Nephron progenitor cell (in vitro differentiated cells): Measurements from ENCODE around the gene SELENOW.

Source experiments
- DNase-seq: peaks from one replicate; pipeline ENCODE4 v3.0.0; 2021
- H3K27ac Mint-ChIP-seq: 2 replicates; pipeline ENCODE4 v1.8.0; 2021; ENCODE audit warnings: mild to moderate bottlenecking, moderate library complexity, mixed read lengths
- H3K27me3 Mint-ChIP-seq: 2 replicates; pipeline ENCODE4 v1.8.0; 2021; ENCODE audit warnings: mild to moderate bottlenecking, low read depth, mixed read lengths; ENCODE audit not compliant: poor library complexity
- H3K36me3 Mint-ChIP-seq: 2 replicates; pipeline ENCODE4 v1.8.0; 2021; ENCODE audit warnings: low read depth, mixed read lengths
- H3K4me1 Mint-ChIP-seq: 2 replicates; pipeline ENCODE4 v1.8.0; 2021; ENCODE audit warnings: mixed read lengths
- H3K4me3 Mint-ChIP-seq: 2 replicates; pipeline ENCODE4 v1.8.0; 2021; ENCODE audit warnings: mild to moderate bottlenecking, moderate library complexity, mixed read lengths
- H3K9me3 Mint-ChIP-seq: 2 replicates; pipeline ENCODE4 v1.8.0; 2021; ENCODE audit warnings: mild to moderate bottlenecking, moderate library complexity, mixed read lengths
- TF ChIP-seq, protein P1 (sequence below): fragments of 200-600 bp; sonication (generic); IDR thresholded peaks from 2 replicates; pipeline ENCODE4 v1.5.0; 2021; ENCODE audit warnings: antibody characterized with exemption

The SELENOW gene

DNA sequence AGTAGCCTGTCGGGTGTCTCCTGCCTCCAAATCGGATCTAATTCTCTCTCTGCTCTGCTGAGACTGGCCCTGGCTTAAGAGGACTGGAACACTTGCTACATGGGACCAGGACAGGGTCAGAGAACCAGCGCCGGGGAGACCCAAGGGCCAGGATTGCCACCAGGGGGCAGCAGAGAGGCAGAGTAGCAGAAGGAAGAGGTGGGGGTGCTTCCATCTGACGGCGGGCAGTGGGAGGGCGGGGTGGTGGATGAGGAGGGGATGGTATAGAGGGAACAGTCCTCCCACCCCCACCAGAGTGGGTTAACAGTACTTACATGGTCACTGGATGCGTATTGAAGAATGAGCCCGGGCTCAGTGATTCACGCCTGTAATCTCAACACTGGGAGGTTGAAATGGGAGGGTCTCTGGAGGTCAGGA lies 11.9 kb downstream of the SELENOW start:
- Mint-ChIP-seq H3K9me3 (peaks cover 4% of the 10 kb centered on the region), H3K27me3 (peaks cover 8% of the 10 kb centered on the region), H3K4me3 (peak overlapping the region; percentile 15), H3K4me1 (peaks cover 14% of the 10 kb centered on the region), H3K27ac (no peak overlapping the region), H3K36me3 (peaks cover 2% of the 10 kb centered on the region)
- TF ChIP-seq, protein P1, sequence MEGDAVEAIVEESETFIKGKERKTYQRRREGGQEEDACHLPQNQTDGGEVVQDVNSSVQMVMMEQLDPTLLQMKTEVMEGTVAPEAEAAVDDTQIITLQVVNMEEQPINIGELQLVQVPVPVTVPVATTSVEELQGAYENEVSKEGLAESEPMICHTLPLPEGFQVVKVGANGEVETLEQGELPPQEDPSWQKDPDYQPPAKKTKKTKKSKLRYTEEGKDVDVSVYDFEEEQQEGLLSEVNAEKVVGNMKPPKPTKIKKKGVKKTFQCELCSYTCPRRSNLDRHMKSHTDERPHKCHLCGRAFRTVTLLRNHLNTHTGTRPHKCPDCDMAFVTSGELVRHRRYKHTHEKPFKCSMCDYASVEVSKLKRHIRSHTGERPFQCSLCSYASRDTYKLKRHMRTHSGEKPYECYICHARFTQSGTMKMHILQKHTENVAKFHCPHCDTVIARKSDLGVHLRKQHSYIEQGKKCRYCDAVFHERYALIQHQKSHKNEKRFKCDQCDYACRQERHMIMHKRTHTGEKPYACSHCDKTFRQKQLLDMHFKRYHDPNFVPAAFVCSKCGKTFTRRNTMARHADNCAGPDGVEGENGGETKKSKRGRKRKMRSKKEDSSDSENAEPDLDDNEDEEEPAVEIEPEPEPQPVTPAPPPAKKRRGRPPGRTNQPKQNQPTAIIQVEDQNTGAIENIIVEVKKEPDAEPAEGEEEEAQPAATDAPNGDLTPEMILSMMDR = peak; percentile 76
- DNase-seq = peak; percentile 96

DNA sequence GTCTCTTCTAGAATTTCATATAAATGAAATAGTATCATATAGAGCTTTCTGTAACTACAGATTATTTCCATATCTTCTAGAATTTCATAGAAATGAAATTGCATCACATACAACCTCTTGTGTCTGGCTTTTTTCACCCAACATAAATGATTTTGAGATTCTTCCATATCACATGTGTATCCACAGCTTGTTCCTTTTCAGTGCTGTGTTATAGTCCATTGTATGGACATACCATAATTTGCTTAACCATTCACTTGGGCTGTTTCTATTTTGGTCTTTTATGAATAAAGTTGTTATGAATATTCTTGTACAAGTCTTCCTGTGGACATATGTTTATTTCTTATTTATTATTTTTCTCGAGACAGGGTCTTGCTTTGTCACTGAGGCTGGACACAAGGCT lies 14.1 kb downstream of the SELENOW start:
- H3K27ac Mint-ChIP-seq = no peak overlapping the region
- peaks cover 4% of the 10 kb centered on the region for H3K9me3 Mint-ChIP-seq
- H3K27me3 Mint-ChIP-seq = peaks cover 10% of the 10 kb centered on the region
- H3K36me3 Mint-ChIP-seq = no peaks in the 10 kb centered on the region
- TF ChIP-seq, protein P1 = no peak
- peaks cover 14% of the 10 kb centered on the region for H3K4me1 Mint-ChIP-seq
- no peak for DNase-seq
- no peak overlapping the region for H3K4me3 Mint-ChIP-seq

DNA sequence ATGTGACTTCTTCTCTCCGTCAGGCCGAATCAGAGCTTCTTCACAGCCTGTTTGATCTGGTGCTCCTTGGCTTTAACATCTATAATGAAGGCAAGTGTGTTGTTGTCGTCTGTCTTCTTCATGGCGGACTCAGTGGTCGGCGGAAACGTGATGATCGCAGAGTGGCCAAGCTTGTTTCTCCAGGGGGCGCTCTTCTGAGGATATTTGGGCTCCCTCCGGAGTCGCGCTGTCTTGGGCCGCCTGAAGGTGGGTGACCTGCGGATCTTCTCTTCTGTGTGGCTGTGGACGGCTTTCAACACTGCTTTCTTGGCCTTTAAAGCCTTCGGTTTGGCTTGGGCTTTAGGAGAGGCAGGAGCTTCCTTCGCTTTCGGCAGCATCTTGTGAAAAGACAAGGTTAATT lies 16.0 kb downstream of the SELENOW start:
- H3K4me3 Mint-ChIP-seq = no peak overlapping the region
- H3K4me1 Mint-ChIP-seq = peaks cover 8% of the 10 kb centered on the region
- peaks cover 10% of the 10 kb centered on the region for H3K9me3 Mint-ChIP-seq
- TF ChIP-seq, protein P1 = no peak
- DNase-seq = no peak
- H3K27me3 Mint-ChIP-seq = peaks cover 13% of the 10 kb centered on the region
- no peaks in the 10 kb centered on the region for H3K36me3 Mint-ChIP-seq
- no peak overlapping the region for H3K27ac Mint-ChIP-seq

DNA sequence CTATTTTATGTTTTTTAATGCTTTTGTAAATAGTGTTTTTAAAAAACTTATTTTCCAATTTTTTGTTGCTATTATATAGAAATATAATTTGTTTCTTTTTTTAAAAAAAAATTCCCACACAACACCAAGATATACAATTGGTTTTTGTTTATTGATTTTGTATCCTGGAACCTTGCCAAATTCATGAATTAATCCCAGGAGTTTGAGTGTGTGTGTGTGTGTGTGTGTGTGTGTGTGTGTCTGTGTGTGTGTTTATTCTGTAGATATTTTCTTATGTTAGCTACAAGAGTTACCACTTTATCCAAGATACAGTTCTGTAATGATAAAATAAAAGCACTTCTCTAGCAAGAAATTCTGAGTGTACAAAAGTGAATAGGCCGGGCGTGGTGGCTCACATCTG lies 18.3 kb downstream of the SELENOW start:
- Mint-ChIP-seq H3K4me3 (no peak overlapping the region), H3K4me1 (no peaks in the 10 kb centered on the region), H3K27ac (no peak overlapping the region), H3K27me3 (peaks cover 8% of the 10 kb centered on the region), H3K36me3 (peaks cover 4% of the 10 kb centered on the region), H3K9me3 (peaks cover 20% of the 10 kb centered on the region)
- TF ChIP-seq, protein P1 = no peak
- DNase-seq = no peak

DNA sequence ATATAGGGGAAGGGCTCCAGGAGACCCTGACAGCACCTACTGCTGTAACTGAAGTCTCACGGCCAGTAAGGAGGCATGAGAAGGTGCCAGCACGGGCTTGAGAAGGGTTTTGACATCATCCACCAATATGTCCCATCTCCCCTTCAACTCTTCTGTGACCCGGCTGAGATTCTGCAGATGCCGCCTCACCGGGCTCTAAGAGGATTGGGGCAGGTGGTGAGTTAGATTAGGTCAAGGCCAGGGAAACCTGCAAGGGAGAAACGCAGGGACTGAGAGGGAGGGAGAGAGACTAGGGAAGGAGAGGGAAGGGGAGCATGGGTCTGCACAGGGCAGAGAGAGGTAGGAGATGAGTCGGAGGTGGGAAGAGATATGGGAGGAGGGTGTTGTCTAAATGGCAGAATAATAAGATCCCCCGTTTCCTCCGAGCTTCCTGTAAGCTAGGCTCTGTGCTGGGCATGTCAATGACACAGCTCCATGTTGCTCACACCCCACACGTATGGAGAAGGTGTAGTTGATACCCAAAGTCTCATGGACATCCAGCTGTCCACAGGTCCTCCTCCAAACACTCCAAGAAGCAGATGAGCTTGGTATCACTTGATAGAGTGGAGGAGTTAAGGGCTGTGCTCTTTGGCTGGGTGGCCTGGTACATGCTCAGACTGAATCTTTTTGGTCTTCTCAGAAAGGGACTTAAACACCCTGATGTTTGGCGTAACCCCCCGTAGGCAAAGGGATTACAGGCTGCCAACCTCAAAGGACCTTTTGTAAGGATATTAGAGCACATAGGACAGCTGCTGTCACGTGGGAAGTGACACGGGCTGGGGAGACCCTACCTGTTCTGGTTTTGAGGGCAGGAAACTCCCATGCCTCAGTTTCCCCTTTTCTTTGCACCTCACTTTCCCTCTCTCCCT lies 19.7 kb downstream of the SELENOW start:
- Mint-ChIP-seq H3K9me3 (peaks cover 16% of the 10 kb centered on the region), H3K27ac (no peak overlapping the region), H3K36me3 (peaks cover 4% of the 10 kb centered on the region), H3K4me1 (no peaks in the 10 kb centered on the region), H3K4me3 (no peak overlapping the region), H3K27me3 (peaks cover 11% of the 10 kb centered on the region)
- TF ChIP-seq, protein P1 = no peak
- DNase-seq = no peak

DNA sequence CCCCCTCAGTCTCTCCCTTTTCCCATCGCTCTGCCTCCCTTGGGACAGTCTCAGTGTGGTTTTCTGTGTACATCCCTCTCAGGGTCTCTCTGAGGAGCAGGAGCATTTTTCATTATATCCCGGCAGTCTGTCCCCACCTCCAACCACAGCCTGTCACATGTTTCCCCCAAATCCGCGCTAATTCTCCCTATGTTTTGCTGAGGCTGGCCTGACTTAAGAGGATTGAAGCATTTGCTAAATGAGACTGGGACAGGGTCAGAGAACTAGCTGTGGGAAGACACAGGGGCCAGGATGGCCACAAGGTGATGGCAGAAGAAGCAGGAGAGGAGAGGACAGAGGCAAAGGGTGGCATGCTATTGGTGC lies 20.4 kb downstream of the SELENOW start:
- no peak for DNase-seq
- H3K27me3 Mint-ChIP-seq = peaks cover 11% of the 10 kb centered on the region
- no peak overlapping the region for H3K4me3 Mint-ChIP-seq
- no peaks in the 10 kb centered on the region for H3K4me1 Mint-ChIP-seq
- peaks cover 4% of the 10 kb centered on the region for H3K36me3 Mint-ChIP-seq
- peaks cover 16% of the 10 kb centered on the region for H3K9me3 Mint-ChIP-seq
- no peak overlapping the region for H3K27ac Mint-ChIP-seq
- TF ChIP-seq, protein P1 = no peak
